Tongue (tissue), 2 donors: ENCODE measurements around the gene FAM171A2. TPM values are rescaled to one million over a fixed set of nuclear protein-coding genes. Genes with fewer than 3 reads are reported as not detected.
A peak's percentile ranks its signal among the peaks of the same experiment; 100 is the strongest.
"Not testable (repeated sequence)": the region's sequence is repeated elsewhere in the genome, so short reads cannot be mapped to it uniquely, and the experiment has no call there.

Experiments used
- DNase-seq: peaks from one replicate; pipeline ENCODE4 v3.0.0-alpha.2; 2015
- total RNA-seq: library from RNA; depleted of rRNA; stranded (reverse); fragments of >200 nt; gene quantifications from one replicate; pipeline ENCODE4 v1.2.3, GENCODE V29; 2014

Gene FAM171A2
- total RNA-seq, 1 donor from 2014 or later = 9.9 TPM

- DNase-seq = no peak
These were observed 19.7 kb upstream of the FAM171A2 start for GRCh38 chr17:44383363-44383762.

GRCh38 chr17:44382917-44383316 is 19.3 kb upstream of the FAM171A2 start:
- no peak for DNase-seq

GRCh38 chr17:44381810-44382305 is 18.2 kb upstream of the FAM171A2 start:
- DNase-seq = no peak

- no peak for DNase-seq
These were observed 17.1 kb upstream of the FAM171A2 start for GRCh38 chr17:44380767-44381166.

- no peak for DNase-seq
These were observed 16.2 kb upstream of the FAM171A2 start for GRCh38 chr17:44379887-44380286.

- no peak for DNase-seq
These were observed 14.6 kb upstream of the FAM171A2 start for GRCh38 chr17:44378171-44378705.

- no peak for DNase-seq
These were observed 13.1 kb upstream of the FAM171A2 start for GRCh38 chr17:44376779-44377178.

- peak; percentile 49 for DNase-seq
These were observed 12.5 kb upstream of the FAM171A2 start for GRCh38 chr17:44376124-44376523.

- no peak for DNase-seq
These were observed 11.8 kb upstream of the FAM171A2 start for GRCh38 chr17:44375196-44376017.

GRCh38 chr17:44374306-44375195 is 10.9 kb upstream of the FAM171A2 start:
- peak; percentile 39 for DNase-seq

GRCh38 chr17:44372036-44372435 is 8.4 kb upstream of the FAM171A2 start:
- DNase-seq = no peak

- not testable (repeated sequence) for DNase-seq
These were observed 5.9 kb upstream of the FAM171A2 start for GRCh38 chr17:44369414-44370023.

GRCh38 chr17:44368391-44369243 is 5.0 kb upstream of the FAM171A2 start:
- not testable (repeated sequence) for DNase-seq

- DNase-seq = peak; percentile 41
These were observed 3.8 kb upstream of the FAM171A2 start for GRCh38 chr17:44367231-44367979.

- DNase-seq = not testable (repeated sequence)
These were observed 1.4 kb upstream of the FAM171A2 start for GRCh38 chr17:44365051-44365450.

- peak; percentile 64 for DNase-seq
These were observed 572 bp downstream of the FAM171A2 start for GRCh38 chr17:44362949-44363612.

- peak; percentile 54 for DNase-seq
These were observed 1.1 kb downstream of the FAM171A2 start for GRCh38 chr17:44362459-44362948.

GRCh38 chr17:44361292-44362260 is 2.1 kb downstream of the FAM171A2 start:
- DNase-seq = peak; percentile 82
